ENCODE measurements around the gene PNMA1.
A peak's percentile ranks its signal among the peaks of the same experiment; 100 is the strongest.

The PNMA1 gene, protein sequence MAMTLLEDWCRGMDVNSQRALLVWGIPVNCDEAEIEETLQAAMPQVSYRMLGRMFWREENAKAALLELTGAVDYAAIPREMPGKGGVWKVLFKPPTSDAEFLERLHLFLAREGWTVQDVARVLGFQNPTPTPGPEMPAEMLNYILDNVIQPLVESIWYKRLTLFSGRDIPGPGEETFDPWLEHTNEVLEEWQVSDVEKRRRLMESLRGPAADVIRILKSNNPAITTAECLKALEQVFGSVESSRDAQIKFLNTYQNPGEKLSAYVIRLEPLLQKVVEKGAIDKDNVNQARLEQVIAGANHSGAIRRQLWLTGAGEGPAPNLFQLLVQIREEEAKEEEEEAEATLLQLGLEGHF
- total RNA-seq = 18.4 to 60.9 (median 41.1) reads per million in 18 experiments

DNA sequence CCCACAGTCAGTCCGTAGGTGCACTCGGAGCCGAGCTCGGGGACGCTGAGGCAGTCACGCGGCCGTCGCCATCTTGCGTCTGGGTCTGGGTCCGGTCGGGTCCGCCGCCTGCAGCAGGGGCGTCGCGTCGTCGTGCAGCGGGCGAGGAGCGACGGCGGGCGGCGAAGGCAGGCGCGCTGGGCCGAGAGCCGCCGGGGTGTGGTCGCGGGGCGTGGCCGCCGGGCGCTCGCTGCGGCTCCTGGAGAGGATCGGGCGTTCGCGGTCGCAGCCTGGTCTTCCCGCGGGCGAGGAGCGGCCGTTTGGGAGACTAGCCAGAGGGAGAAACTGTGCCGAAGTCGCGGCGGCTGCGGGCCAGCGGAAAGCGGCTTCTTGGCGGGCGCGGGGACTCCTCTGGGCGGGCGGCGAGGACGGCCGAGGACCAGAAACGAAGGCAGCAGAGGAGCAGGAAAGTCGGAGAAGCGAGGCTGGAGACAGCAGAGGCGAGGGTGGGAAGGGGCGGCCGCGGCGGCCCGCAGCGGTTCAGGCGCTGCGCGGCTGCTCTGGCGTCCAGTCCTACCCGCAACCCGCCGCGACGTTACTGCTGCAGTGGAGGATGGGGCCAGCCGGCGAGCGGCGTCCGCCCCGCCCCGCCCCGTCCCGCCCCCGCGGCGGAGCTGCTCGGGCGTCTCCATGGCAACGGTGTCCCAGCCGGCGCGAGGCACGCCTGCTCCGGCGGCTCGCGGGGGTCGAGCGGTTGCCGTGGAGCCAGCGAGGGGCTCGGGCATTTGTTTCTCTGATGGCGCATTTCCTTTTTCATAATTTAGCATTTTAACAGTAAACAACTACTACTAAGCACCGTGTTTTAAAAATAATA lies at the start of gene PNMA1:
TSS of gene PNMA1 (minus strand) at position 582 of the 853 bp plus-strand sequence. CDS start 745 bp downstream, outside the sequence.
- peak; percentile 75 to 88 for DNase-seq

DNA sequence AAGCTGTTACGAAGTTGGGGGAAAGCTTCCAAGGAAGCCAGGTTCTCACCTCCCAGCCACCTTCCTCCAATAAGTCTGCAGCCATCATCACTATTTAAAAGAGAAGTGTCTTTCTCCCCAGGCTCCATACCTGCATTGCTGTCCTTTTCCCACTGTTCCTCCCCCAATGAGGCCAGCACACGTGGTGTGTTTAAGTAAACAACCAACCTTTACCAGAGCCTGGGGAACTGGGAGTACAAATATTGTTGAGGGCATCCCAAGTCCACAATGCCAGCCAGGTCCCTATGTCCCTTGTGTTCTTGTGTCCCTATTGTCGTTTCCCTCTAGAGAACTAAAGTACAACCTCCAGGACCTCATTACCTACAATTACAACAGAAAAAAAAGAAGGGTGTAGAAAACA lies 49.2 kb upstream of the PNMA1 start:
- DNase-seq = no peak

DNA sequence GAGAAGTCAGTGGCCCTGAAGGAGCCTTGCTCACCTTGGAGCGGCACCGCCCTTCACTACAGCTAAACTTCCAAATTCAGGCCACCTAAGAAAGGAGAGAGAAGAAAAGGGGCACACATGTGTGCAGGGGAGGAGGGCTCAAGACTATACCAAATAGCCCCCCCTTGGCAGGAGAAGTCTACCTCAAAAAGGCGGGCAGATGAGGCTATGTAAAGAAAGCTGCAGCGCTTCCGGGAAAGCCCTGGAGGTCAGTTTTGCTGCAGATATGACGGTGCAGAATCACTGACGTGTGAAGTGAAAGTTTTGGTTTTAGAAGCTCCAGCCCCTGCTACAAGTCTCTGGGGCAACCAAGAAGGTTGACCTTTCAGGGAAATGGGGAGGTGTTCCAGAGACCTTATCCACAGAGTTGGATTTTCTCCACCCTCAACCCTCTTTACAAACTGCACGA lies 48.2 kb upstream of the PNMA1 start:
- no peak for DNase-seq

DNA sequence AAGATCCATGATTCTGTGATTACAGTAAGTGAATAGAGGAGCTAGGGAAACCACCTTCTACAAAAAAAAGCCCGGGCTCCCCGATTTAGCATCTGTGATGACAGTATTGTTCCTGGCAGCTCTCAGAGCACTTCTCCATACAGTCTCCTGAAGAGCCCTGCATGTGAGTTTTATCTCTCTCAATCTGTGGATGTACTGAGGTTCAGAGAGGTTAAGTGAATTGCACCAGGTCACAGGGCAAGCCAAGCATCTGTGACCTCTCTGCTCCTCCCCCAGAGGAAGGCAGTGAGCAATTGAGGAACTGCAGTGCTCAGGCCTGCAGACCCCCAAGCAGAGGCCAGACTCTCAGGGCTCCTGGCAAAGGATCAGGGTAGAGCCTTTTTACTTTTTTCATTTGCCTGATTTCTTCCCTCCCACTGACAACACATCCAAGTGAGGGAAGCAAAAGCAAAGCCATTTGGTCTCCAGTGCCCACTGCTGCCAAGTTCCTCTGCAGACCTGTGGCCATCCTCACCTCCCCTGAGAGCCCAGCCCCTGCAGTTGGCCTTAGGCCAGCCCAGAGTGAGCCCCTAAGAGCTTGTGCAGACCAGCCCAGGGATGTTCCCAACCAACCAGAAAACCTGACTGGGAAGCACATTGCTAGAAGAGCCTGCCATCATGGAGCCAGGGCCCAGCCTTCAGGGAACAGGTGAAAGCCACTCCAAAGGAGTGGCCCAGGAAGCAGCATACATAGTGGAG lies 47.6 kb upstream of the PNMA1 start:
- peak; percentile 31 to 48 for DNase-seq

DNA sequence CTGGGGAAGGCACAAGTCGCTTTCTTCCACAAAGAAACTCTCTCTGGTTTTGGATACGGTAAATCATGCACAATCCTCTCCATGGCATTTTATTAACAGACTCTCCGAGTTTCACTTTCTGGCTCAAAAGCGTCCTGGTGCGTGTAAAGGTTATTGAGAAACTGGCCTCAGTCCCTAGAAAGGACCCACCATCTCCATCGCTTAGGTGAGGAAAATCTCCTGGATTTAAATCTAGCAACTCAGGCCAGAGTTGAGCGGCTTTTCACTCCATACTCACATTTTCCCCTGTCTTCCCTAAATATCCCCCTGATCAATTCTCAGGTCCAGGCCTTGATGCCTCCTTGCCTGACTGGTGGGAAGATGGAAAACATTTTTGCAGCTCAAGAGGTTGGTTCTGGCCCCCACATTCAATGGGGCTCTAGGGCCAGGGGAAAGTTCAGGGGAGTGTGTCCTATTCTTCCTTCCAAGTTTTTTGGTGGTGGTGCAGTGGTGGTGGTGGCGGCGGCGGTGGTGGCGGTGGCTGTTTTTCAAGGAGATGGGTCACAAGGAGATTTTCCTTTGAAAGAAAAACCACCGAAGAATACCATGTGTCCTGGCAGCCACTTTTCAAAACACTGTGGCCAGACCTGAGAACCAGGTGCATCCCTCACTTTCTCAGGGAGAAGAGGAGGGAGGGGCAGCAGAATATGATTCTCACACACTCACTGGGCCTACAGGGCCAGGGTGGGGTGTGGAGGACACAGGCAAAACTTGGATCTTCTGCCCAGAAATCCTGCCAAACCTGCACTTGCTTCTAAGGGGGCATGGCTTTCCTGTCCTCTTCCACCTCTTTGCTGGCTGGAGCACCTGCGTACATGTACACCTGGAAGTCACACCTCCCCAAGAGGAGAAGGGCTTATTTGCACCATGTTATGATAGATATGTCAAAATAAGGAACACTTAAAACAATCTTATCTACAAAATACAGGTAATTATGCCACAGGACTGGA lies 46.7 kb upstream of the PNMA1 start:
- DNase-seq = no peak

DNA sequence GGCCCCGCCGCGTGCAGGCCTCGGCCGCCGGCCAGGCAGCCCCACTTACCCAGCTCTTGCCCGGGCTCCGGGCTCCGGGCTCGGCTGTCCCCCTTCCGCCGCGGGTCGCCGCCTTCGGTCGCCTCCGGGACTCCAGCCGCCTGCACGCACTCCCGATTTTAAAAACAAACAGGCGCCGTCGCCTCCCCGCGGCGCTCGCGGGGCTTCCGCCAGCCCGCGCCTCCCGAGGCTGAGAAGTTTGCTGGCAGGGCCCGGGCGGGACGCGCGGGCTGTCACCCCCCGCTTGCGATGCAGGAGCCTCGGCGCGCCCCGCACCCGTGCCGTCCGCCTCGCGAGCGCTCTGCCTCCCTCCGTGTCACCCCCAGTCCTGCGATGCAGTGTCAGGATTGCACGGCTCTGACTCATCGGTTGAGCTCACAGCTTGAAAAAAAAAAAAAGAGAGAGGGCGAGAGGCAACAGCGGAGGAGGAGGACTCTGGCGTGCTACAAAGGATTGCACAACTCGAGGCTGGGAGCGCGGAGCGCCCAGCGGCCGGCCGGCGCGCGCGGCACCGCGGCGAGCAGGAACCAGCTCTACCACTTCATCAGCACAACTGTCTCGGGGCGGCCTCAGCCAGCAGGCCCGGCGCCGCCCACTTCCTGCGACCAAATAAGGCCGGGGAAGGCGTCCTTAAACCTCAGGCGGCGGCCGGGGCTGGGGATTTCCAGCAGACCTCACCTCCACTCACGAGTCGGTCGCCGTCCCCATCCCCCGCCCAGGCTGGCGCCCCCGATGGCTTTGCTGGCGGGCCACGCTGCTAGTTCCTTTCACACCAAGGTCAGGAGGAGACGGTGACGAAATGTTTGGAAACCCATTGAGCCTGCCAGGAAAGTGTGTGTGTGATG lies 45.8 kb upstream of the PNMA1 start:
- DNase-seq = peak; percentile 98

DNA sequence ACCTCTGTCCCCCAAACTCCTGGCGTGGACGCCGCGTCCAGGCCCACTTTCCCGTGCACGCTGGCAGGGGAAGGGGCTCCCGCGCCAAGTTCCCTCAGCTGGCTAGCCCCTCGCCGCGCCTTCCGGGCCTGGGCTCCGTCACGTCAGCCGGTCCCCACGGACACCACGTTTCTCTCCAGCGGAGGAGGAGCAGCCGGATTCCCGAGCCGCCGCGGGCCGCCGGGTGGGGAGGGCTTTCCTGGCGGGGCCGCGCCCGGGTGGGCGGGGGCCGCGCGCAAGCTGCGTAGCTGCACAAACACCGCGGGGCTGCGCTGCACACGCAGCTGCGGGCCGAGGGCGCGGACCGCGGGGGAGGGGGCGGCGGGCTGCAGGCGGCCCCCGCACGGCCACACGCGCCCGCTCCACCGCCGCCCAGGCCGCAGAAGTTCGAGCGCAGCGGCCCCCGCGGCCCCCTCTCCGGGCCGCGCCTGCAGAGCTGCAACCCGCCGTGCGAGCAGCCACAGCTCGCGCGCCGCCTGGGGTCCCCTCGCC lies 45.1 kb upstream of the PNMA1 start:
- DNase-seq = peak; percentile 20 to 72

DNA sequence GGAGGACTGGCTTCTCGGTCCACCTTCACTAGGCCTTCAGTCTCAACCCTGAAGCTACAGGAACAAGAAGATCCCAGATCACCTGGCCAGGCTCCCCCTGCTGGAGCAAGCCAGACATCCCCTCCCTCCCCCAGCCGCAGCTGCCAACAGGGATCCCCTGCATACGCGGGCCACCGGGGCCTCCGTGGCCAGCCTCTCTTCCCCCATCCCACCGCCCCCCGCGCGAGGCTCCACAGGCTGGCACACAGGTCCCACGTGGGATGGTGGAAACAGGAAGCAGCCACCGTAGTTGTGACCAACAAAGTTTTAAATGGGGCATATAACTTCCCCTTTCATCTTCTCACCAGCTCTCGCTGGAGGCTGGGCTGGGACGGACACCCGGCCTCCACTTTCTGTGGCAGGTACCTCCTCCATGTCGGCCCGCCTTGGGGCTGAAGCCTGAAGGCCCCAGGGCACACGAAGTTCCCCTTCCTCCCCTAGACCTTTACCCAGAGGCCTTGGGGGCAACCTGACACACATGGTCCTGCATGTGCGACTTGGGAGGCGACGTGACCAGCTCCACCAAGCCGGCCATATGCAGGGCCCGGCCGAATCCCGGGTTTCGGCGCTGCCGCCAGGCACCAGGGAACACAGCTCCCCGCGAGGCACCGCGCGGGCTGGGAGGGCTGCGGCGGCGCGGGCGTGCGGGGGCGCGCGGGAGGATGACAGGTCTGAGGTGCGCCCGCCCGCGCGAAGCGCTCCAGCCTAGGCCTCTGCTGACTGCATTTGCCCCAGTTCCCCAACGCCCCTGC lies 44.4 kb upstream of the PNMA1 start:
- DNase-seq = peak; percentile 86 to 87

DNA sequence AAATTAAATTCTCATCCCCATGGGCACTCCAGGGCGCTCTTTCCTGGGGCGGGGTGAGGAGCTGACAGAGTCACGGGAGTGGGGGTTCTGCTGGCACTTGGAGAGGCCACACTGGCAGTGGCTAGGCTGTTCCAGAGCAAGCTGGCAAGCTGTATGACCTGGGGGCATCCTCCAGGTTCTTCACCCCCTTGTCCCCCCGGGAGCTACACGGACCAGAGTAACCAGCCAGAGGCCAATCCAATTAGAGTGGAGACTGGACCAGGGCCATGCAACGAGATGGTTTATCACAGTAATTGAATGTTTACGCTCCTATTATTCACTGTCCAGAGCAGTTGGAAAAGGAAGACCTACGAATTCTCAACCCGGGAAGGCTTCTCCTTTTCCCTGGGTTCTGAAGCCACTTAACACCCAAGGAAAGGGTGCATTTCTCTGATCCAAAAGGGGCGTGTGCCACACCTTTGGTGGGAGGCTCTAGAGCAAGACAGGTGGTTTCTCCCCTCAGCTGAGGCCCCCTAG lies 43.8 kb upstream of the PNMA1 start:
- DNase-seq = no peak

DNA sequence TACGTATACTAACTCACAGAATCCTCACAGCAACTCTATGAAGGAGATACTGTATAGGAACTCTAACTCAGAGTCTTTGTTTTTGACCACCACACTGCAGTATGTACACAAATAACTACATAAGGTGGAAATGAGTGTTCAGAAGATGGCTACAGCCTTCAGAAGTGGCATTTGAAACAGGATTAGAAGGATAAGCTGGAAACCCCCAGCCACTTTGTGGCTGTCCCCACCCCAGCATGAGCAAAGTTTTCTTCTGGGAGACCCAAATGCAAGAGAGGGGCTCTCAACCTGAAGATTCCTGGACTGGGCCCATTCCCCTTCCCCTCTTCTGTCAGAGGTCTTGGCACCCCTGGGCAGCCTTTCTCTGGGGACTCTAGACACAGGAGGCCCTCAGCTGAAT lies 43.2 kb upstream of the PNMA1 start:
- no peak for DNase-seq

DNA sequence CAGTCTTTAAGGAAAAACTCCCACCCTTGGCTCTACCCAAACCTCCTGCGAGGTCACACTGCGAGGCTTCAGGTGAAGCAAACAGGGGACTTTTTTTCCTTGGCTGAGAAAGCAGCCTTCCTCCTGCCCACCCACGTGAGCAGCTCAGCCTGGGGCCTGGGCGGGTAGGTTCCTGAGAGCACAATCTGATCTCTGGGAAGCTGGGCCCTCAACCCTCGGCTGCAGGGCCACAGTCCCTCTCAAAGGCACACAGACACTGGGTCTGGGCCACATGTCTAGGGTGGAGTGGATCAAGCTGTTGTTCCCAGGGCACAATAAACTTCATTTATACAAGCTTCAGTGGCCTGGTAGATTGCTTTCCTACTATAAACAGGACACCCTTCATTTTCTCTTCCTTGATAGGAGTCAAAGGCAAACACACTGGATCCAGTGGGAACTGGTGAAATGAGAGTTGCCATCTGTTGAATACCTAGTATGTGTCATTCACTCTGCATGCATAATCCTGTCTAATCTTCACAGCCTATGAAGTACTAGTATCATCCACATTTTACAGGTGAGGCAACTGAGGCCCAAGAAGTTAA lies 41.3 kb upstream of the PNMA1 start:
- peak in 1 of 2 donors; percentile 34 for DNase-seq

DNA sequence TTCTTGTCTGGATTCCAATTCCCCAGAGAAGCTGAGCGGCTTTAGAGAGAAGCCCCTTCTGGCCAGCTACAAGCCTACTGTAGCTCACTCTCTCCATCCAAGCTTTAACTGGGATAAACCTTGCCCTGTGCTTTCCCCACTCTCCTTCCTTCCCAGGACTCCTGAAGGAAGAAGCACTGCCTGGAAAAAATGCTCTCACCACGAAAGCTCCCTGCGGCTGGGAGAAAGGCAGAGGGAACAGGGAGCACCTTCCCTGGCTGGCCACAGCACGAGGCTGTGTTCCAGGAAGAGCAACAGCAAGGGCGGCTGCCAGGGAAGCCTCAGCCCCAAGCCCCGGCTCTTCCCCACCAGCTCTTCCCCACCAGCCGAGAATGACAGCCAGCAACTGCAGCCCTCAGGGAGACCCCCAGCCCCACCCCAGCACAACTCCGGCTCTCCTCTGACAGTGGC lies 40.8 kb upstream of the PNMA1 start:
- no peak for DNase-seq

DNA sequence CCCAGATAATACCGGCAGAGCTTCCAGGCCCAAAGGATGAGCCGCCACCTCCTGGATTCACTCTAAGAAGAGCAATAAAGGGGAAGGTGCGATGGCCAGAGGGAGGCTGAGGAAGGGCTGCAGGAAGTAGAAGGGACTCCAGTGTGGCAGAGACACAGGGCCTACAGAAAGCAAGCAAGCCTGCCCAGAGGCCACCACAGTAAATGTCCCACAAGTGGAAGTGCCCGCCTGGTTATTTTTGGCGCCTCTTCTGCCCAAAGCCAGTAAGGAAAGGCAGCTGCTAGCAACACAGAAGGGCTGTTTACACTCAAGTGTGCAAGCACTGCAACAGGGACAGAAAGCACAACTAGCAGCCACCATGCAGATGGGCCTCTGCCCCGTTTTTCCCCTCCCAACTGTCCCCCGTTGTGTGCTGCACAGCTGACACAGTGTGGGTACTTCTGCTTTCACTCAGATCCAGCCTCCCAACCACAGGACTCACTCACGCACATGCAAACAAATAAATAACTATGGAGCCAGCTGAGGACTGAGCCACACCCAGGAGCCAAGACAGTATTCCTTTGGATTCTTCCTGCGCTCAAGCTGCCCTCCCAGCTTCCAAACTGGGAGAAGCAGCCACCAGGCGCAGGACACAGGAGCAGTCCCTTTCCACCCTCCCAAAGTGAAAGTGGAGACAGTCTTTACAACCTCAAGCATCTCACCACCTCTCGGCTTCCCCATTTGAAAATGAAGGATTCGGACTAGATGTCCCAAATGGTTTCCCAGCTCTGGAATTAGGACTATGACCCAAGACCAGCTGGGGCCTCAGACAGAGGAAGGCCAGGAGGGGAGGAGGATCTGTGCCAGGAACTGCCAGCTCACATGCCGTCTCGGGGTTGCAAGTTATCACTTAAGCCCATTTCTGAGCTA lies 40.0 kb upstream of the PNMA1 start:
- peak; percentile 57 to 77 for DNase-seq

DNA sequence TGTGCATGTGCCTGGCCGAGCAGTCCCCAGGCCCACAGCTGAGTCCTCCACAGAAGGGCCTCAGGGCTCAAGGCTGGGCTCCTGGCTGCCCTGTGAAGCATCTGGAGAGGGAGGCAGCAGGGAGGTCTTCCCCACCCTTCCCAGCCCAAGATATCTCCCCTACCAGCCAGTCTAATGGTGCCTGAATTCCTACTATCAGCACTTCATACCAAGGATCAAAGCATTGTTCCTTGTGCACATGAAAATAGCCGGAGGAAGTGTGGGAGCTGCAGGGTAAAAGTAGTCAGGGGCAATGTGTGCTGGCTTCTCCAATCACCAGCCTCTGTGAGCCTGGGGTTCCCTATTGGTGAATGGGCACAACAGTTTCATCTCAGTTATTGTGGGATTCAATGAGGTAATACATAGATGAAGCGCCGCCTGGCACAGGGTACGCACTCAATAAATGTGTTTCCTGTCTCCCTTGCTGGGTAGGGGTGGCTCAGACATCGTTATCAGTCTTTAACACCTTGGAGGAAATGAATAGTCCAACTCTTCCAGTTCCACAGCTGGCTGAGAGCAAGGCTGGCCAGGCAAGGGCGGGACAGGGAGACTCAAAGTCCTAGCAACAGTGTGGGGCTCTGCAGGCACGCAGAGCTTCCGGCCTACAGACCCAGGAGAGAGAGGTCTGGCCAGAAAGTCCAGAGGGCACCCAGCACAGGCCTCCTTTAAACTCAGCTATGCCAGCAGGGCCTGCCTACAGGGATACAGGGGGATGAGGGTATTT lies 39.1 kb upstream of the PNMA1 start:
- peak; percentile 29 to 62 for DNase-seq

DNA sequence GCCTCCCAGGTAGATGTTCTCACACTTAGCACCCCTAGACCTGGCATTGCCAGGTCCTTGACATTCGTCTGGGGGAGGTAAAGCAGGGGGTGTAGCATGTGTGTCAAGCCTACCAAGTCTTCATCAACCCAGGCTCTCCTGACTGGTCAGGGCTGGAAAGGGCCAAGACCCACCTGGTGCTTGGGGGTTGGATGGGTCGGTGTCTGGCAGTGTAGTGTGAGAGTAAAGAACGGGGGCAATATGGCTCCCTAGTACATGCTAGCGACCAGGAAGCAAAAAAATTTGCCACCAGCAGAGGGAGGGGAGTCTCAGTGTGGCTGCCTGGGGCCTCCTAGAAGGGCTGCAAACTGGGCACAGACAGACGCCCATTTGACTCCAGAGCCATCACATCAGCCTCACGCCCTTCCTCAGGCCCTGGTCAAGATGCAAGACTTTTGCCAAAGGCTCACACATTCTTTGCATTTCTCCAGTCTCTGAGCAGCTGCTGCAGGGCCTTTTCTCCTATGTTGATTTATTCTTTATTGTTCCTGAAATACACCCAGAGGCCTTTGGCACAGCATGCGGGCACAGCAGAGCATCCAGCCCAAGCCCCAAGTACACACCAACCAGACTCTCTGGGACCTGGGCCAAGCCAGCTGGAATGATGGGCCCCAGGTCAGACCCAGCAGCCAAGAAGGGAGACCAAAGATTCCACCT lies 38.3 kb upstream of the PNMA1 start:
- peak in 1 of 2 donors; percentile 29 for DNase-seq

DNA sequence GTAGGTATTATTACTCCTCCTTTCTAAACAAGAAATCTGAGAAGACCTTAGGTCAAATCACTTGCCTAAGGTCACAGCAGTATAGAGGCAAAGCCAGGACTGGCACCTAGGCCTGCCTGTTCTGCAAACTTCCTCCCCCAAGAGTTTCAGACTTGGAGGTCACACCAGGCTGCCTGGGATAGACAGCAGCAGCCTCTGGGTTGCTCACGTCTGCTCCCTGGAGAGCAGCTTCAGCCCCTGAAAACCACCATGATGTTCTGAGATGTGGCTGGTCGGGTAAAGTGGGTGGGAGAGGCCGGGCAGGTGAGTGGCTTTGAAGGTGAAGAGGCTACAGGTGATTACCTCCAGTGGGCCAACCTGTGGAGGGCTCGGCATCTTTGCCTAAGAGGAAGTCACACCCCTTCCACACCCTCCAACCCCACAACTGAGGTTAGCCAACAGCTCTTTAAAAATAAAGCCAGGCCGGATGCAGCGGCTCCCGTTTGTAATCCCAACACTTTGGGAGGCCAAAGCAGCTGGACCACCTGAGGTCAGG lies 37.0 kb upstream of the PNMA1 start:
- no peak for DNase-seq

Measured in inflammatory macrophage (primary cell).